Testis (tissue), 3 donors: Measurements from ENCODE around the gene TDO2. TPM values are rescaled to one million over a fixed set of nuclear protein-coding genes. Genes with fewer than 3 reads are reported as not detected.
"Not testable (repeated sequence)": the region's sequence is repeated elsewhere in the genome, so short reads cannot be mapped to it uniquely, and the experiment has no call there.

ENCODE experiments used
- DNase-seq: peaks from one replicate; pipeline ENCODE4 v3.0.0-alpha.2; 2019
- H3K27ac ChIP-seq, 2 donors: fragments of 200-600 bp; sonication (generic); one replicate each; pipeline ENCODE4 v1.5.1; 2019
- H3K27me3 ChIP-seq: fragments of 200-600 bp; sonication (generic); one replicate; pipeline ENCODE4 v1.5.1; 2019
- H3K36me3 ChIP-seq: fragments of 200-600 bp; sonication (generic); one replicate; pipeline ENCODE4 v1.5.1; 2017; ENCODE audit warnings: low read depth; ENCODE audit errors: missing control alignments
- H3K4me1 ChIP-seq: fragments of 200-600 bp; sonication (generic); one replicate; pipeline ENCODE4 v1.5.1; 2019
- H3K4me3 ChIP-seq, 2 donors: fragments of 200-600 bp; sonication (generic); one replicate each; pipeline ENCODE4 v1.5.1; 2017 to 2019
- H3K9me3 ChIP-seq: fragments of 200-600 bp; sonication (generic); one replicate; pipeline ENCODE4 v1.5.1; 2017
- CTCF ChIP-seq, 3 experiments: fragments of 450-650 bp in 2 of 3; fragments of 200-600 bp in 1 of 3; sonication (generic) in 1 of 3; IDR thresholded peaks; one replicate each; pipeline ENCODE4 v1.5.1; 2016 to 2019; ENCODE audit warnings: antibody characterized with exemption in 3 of 3, mild to moderate bottlenecking in 2 of 3, moderate library complexity in 1 of 3
- POLR2A ChIP-seq: fragments of 450-650 bp; IDR thresholded peaks from one replicate; pipeline ENCODE4 v1.6.1; 2017; ENCODE audit warnings: antibody characterized with exemption, mild to moderate bottlenecking, moderate library complexity
- WGBS, 2 donors: methylation state at CpG; one replicate each; pipeline ENCODE4 v1.1.5; 2018; 5-methylcytosine and 5-hydroxymethylcytosine counted together
- intact Hi-C: fragments of 100-400 bp; cut with DNase I; formaldehyde crosslinking; loops from one replicate; pipeline ENCODE4 v1.15.1; 2023; ENCODE audit warnings: low total_unique reads
- polyA plus RNA-seq: library from polyadenylated mRNA; stranded (reverse); fragments of 350-450 nt; fragmentation: Illumina TruSeq; extraction: RNeasy Lipid Tissue Mini Kit (QIAGEN cat#74804); gene quantifications from one replicate; pipeline ENCODE4 v1.2.3, GENCODE V29; 2014; ENCODE audit warnings: low read depth, low replicate concordance; ENCODE audit not compliant: insufficient read depth
- total RNA-seq, 2 donors: library from RNA; depleted of rRNA; stranded (reverse); fragments of >200 nt; gene quantifications; one replicate each; pipeline ENCODE4 v1.2.3, GENCODE V29; 2016

TDO2 gene
- total and polyA plus RNA-seq, 3 donors from 2014 or later, result 0.62 to 0.78 TPM; not detected in 1

- intact Hi-C loops, result no loop called here
- 45 to 63% methylated on average over 2 of the region's 2 CpGs for WGBS, 2 donors
- H3K36me3 ChIP-seq, result no peaks in the 10 kb centered on the region
Observed at GRCh38 chr4:155889946-155890345, 13.6 kb upstream of the TDO2 start.

GRCh38 chr4:155891058-155891457 lies 12.4 kb upstream of the TDO2 start:
- intact Hi-C loops, result no loop called here
- no peak for TF ChIP-seq POLR2A
- no peak for TF ChIP-seq CTCF (IDR thresholded peaks at IDR 0.05)
- WGBS, 2 donors, result 80 to 81% methylated on average over 3 of the region's 3 CpGs
- no peaks in the 10 kb centered on the region for H3K27me3 ChIP-seq
- H3K36me3 ChIP-seq, result no peaks in the 10 kb centered on the region
- no peaks in the 10 kb centered on the region for H3K9me3 ChIP-seq
- DNase-seq, result no peak
- no peaks in the 10 kb centered on the region for H3K4me1 ChIP-seq
- H3K4me3 ChIP-seq, result no peak overlapping the region
- H3K27ac ChIP-seq, result no peak overlapping the region

More at GRCh38 chr4:155889946-155890345, 13.6 kb upstream of the TDO2 start:
- Histone ChIP-seq H3K27ac (no peak overlapping the region), H3K27me3 (no peaks in the 10 kb centered on the region), H3K4me3 (no peak overlapping the region), H3K4me1 (no peaks in the 10 kb centered on the region), H3K9me3 (no peaks in the 10 kb centered on the region)
- DNase-seq, result no peak
- no peak for TF ChIP-seq CTCF (IDR thresholded peaks at IDR 0.05)
- TF ChIP-seq POLR2A, result no peak

- not testable (repeated sequence) for DNase-seq
- 84 to 98% methylated on average over 2 of the region's 2 CpGs for WGBS, 2 donors
Observed at GRCh38 chr4:155898371-155898770, 5.1 kb upstream of the TDO2 start.

GRCh38 chr4:155899891-155900290 lies 3.6 kb upstream of the TDO2 start:
- TF ChIP-seq POLR2A (no peak), CTCF (IDR thresholded peaks at IDR 0.05) (no peak)

More at GRCh38 chr4:155898371-155898770, 5.1 kb upstream of the TDO2 start:
- H3K36me3 ChIP-seq, H3K4me3 ChIP-seq, H3K27me3 ChIP-seq, H3K27ac ChIP-seq, H3K4me1 ChIP-seq, intact Hi-C loops, H3K9me3 ChIP-seq: not testable (repeated sequence)

GRCh38 chr4:155900381-155900780 lies 3.1 kb upstream of the TDO2 start:
- Histone ChIP-seq H3K9me3 (no peaks in the 10 kb centered on the region), H3K27me3 (no peaks in the 10 kb centered on the region), H3K4me1 (no peaks in the 10 kb centered on the region), H3K4me3 (no peak overlapping the region), H3K27ac (no peak overlapping the region), H3K36me3 (no peaks in the 10 kb centered on the region)
- no peak for DNase-seq
- intact Hi-C loops, result no loop called here
- no peak for TF ChIP-seq CTCF (IDR thresholded peaks at IDR 0.05)
- TF ChIP-seq POLR2A, result no peak
- WGBS, 2 donors, result 51 to 58% methylated on average over 1 of the region's 1 CpG

More at GRCh38 chr4:155899891-155900290, 3.6 kb upstream of the TDO2 start:
- Histone ChIP-seq H3K27me3 (no peaks in the 10 kb centered on the region), H3K4me3 (no peak overlapping the region), H3K4me1 (no peaks in the 10 kb centered on the region), H3K9me3 (no peaks in the 10 kb centered on the region), H3K27ac (no peak overlapping the region), H3K36me3 (no peaks in the 10 kb centered on the region)
- DNase-seq, result no peak
- WGBS, 2 donors, result 18 to 26% methylated on average over 3 of the region's 3 CpGs
- intact Hi-C loops, result no loop called here
